Subcutaneous adipose tissue (tissue), 4 donors: Measurements from ENCODE around the gene ANKDD1A. TPM values are rescaled to one million over a fixed set of nuclear protein-coding genes. Genes with fewer than 3 reads are reported as not detected.

Experiments used
- total RNA-seq, 4 donors: library from RNA; depleted of rRNA; stranded (reverse); fragments of >200 nt; gene quantifications; one replicate each; pipeline ENCODE4 v1.1.0, GENCODE V29; 2016
- TF ChIP-seq, protein P1 (sequence below): fragments of 450-650 bp; IDR thresholded peaks from one replicate; pipeline ENCODE4 v1.5.1; 2016; ENCODE audit warnings: low read depth, mild to moderate bottlenecking, control low read depth, antibody characterized with exemption, moderate library complexity

Gene ANKDD1A
- total RNA-seq, 4 donors from 2014 or later, result 13.8 to 27.3 (median 15.2) TPM

DNA sequence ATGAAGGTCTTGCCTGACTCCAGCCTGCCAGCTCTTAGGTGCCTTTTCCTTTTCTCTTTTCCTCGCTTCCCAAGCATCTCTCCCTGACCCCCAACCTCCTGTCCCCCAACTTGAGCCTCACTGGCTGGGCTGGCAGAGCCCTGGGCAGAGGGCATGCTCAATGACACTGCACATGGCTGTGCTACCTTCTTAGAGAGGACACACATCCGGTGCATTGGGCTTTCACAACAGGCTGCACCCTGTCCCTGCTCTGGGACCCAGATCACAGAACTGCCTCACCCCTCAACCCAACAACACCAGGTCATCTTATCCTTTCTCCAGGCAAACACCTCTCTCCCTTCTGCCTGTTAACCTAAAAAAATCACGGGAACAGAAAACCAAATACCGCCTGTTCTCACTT lies 7.5 kb upstream of the ANKDD1A start:
- TF ChIP-seq, protein P1, sequence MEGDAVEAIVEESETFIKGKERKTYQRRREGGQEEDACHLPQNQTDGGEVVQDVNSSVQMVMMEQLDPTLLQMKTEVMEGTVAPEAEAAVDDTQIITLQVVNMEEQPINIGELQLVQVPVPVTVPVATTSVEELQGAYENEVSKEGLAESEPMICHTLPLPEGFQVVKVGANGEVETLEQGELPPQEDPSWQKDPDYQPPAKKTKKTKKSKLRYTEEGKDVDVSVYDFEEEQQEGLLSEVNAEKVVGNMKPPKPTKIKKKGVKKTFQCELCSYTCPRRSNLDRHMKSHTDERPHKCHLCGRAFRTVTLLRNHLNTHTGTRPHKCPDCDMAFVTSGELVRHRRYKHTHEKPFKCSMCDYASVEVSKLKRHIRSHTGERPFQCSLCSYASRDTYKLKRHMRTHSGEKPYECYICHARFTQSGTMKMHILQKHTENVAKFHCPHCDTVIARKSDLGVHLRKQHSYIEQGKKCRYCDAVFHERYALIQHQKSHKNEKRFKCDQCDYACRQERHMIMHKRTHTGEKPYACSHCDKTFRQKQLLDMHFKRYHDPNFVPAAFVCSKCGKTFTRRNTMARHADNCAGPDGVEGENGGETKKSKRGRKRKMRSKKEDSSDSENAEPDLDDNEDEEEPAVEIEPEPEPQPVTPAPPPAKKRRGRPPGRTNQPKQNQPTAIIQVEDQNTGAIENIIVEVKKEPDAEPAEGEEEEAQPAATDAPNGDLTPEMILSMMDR, result no peak

GRCh38 chr15:64905119-64905831 lies 6.4 kb upstream of the ANKDD1A start:
- TF ChIP-seq, protein P1, result no peak

GRCh38 chr15:64905941-64906340 lies 5.8 kb upstream of the ANKDD1A start:
- TF ChIP-seq, protein P1, result no peak

GRCh38 chr15:64906402-64906801 lies 5.3 kb upstream of the ANKDD1A start:
- TF ChIP-seq, protein P1, result no peak

GRCh38 chr15:64907991-64908390 lies 3.7 kb upstream of the ANKDD1A start:
- TF ChIP-seq, protein P1, result no peak

DNA sequence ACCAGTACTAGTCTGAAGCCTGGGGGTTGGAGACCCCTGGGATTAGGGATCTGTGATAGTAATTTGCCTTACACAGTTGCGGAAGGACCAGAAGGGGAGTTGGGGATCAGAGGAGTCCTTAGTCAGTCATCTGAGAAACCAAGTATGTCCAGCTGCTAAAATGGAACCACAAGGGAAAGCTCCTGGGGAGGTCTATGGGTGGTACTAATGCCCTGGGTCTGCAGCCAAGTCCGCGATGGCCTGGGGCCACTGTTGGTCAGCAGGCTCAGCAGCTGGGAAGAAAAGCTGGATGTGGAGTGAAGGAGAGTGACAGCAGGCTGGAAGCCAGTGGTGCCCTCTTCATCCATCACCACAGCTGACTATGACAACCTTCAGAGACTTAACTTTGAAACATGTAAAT lies 2.2 kb upstream of the ANKDD1A start:
- TF ChIP-seq, protein P1, result no peak

DNA sequence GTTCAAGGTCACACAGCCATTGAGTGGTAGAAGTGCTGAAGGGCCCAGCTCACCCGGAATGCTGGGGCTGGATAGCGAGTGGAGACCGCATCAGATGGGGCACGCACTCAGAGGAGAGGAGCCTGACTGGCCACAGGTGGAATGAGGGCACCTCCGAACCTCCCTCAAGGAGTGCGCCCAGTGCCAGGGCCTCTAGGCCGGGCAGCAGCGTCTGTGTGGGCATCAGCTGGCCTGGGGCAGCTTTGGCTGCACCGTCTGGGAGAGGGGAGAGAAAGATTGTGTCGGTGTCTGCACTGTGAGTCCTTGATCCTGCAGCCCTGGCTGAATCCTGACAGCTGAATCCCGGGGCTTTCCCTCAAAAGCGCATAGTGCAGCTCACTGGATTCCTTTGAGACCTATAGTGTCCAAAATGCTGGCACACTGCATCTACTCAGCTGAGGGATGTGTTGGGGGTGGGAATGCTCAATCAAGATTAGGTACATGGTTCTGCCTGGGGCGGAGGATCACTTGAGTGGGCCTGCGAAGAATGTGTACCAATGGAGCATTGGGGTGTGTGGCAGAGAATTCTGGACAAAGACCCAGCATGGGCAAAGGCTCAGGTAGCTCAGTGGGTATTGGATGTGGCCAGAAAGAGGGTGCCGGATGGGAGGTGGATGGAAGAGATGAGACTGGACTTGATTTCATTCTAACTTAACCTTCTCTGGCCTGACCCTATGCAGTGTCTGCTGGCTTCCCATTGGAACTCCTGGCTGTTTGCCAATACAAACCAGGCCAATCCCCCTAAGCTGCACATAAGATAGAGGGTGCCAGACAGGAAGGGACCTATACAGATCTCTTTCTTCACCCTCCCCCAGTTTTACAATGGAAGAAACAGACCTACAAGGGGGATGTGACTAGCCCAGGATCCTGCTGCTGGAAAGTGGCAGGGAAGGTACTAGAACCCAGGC lies 950 bp downstream of the ANKDD1A start:
- TF ChIP-seq, protein P1, result no peak
